Smooth muscle cell (in vitro differentiated cells): ENCODE measurements around the gene NPPA. TPM values are rescaled to one million over a fixed set of nuclear protein-coding genes. Genes with fewer than 3 reads are reported as not detected.

ENCODE experiments used
- DNase-seq: peaks from one replicate; lab custom pipeline; 2025; ENCODE audit not compliant: unreplicated experiment; lab: John Stamatoyannopoulos, UW
- H2AFZ ChIP-seq: fragments of 200-600 bp; sonication (generic); 2 replicates; pipeline ENCODE4 v1.6.0; 2016; ENCODE audit warnings: antibody characterized with exemption, low read depth, mild to moderate bottlenecking
- H3F3A ChIP-seq: fragments of 200-600 bp; sonication (generic); 2 replicates; pipeline ENCODE4 v1.6.0; 2017; ENCODE audit warnings: antibody characterized with exemption, low read depth
- H3K27ac ChIP-seq: fragments of 200-600 bp; sonication (generic); 2 replicates; pipeline ENCODE4 v1.5.1; 2016; ENCODE audit warnings: low read depth, mild to moderate bottlenecking
- H3K27me3 ChIP-seq: fragments of 200-600 bp; sonication (generic); 2 replicates; pipeline ENCODE4 v1.6.1; 2016; ENCODE audit warnings: low read depth, mild to moderate bottlenecking
- H3K36me3 ChIP-seq: fragments of 200-600 bp; sonication (generic); 2 replicates; pipeline ENCODE4 v1.5.1; 2016; ENCODE audit warnings: low read depth
- H3K4me1 ChIP-seq: fragments of 200-600 bp; sonication (generic); 2 replicates; pipeline ENCODE4 v1.5.1; 2016; ENCODE audit warnings: low read depth
- H3K4me2 ChIP-seq: fragments of 200-600 bp; sonication (generic); 2 replicates; pipeline ENCODE4 v1.6.0; 2016; ENCODE audit warnings: mild to moderate bottlenecking
- H3K4me3 ChIP-seq: fragments of 200-600 bp; sonication (generic); 2 replicates; pipeline ENCODE4 v1.5.1; 2016; ENCODE audit warnings: mild to moderate bottlenecking
- H3K79me2 ChIP-seq: fragments of 200-600 bp; sonication (generic); 2 replicates; pipeline ENCODE4 v1.6.0; 2016; ENCODE audit warnings: low read depth, mild to moderate bottlenecking
- H3K9ac ChIP-seq: fragments of 200-600 bp; sonication (generic); 2 replicates; pipeline ENCODE4 v1.6.0; 2016; ENCODE audit warnings: low read depth
- H3K9me3 ChIP-seq: fragments of 200-600 bp; sonication (generic); replicated peaks from 2 replicates; pipeline ENCODE4 v1.5.1; 2016; ENCODE audit warnings: low read depth
- H4K20me1 ChIP-seq: fragments of 200-600 bp; sonication (generic); 2 replicates; pipeline ENCODE4 v1.6.0; 2016; ENCODE audit warnings: low read depth
- CTCF ChIP-seq: fragments of 200-600 bp; sonication (generic); IDR thresholded peaks from 2 replicates; pipeline ENCODE4 v1.5.1; 2017; ENCODE audit warnings: borderline replicate concordance, mild to moderate bottlenecking, antibody characterized with exemption; ENCODE audit not compliant: insufficient read depth, poor library complexity, severe bottlenecking
- WGBS: methylation state at CpG from one replicate; pipeline ENCODE4 v1.1.7; 2016; ENCODE audit warnings: low lambda C conversion rate; 5-methylcytosine and 5-hydroxymethylcytosine counted together
- polyA plus RNA-seq: library from polyadenylated mRNA; unstranded; fragments of >200 nt; fragmentation: Nextera tagmentation; extraction: Ambion mirVana; gene quantifications from 2 replicates; pipeline ENCODE4 v1.2.1, GENCODE V29; 2016
- total RNA-seq: library from RNA; depleted of rRNA; stranded (reverse); fragments of >200 nt; gene quantifications from 2 replicates; pipeline ENCODE4 v1.2.3, GENCODE V29; 2014

Gene NPPA
- total and polyA plus RNA-seq, 2 experiments from 2014 or later: 0.48 TPM; not detected in 1

DNA sequence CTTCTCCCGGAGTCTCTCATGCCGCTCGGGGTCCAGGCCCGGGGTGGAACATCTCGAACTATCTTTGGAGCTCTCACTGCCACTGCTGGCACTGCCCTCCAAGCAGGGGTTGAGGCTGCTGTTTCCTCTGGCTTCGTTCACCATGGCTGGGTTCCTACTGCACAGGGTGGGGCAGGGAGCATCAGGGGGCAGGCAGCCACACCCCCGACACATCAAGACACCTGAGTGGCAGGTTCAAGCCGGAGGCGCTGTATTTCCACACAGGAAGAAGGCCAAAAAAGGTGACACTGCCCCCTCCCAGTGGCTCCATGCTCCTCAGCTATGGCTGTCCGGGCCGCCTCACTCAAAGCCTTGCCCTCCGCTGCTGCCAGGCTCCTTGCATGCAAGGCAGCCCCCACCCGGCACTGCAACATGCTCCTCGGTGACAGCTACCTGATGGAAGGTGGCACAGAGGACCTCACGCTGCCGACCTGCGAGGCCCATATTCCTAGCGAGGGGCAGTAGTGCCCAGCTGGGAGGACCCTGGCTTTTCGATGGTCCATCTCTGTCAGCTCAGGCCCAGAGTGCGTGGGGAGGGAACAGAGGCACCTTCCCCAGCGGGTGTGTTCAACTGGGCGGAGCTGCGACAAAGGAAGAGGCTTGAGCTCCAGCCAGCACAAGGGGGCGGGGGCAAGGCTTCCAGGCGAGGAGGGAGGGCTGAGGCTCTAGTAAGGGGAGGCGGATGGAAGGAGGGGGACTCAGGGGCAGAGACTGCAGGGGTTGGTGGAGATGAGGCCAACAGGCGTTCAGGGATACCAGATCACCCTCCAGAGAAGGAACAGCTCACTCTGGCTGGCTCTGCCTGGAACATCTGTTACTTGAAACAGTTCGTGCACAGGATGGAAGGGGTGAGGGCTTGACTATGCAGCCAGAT is 44.4 kb downstream of the NPPA start:
- peak overlapping the region; percentile 95 for H3K27ac ChIP-seq
- H3K9me3 ChIP-seq: no peaks in the 10 kb centered on the region
- H3K36me3 ChIP-seq: no peaks in the 10 kb centered on the region
- H3K9ac ChIP-seq: peak overlapping the region; percentile 20
- peak overlapping the region; percentile 28 for H2AFZ ChIP-seq
- peak overlapping the region; percentile 93 for H3K4me2 ChIP-seq
- peaks cover under 1% of the 10 kb centered on the region for H4K20me1 ChIP-seq
- peak; percentile 79 for DNase-seq
- peaks cover 41% of the 10 kb centered on the region for H3K4me1 ChIP-seq
- no peaks in the 10 kb centered on the region for H3K27me3 ChIP-seq
- no peak for TF ChIP-seq CTCF
- peaks cover 20% of the 10 kb centered on the region for H3K79me2 ChIP-seq
- H3K4me3 ChIP-seq: peak overlapping the region; percentile 70
- WGBS: 14% methylated on average over 27 of the region's 28 CpGs
- H3F3A ChIP-seq: peaks cover 15% of the 10 kb centered on the region

DNA sequence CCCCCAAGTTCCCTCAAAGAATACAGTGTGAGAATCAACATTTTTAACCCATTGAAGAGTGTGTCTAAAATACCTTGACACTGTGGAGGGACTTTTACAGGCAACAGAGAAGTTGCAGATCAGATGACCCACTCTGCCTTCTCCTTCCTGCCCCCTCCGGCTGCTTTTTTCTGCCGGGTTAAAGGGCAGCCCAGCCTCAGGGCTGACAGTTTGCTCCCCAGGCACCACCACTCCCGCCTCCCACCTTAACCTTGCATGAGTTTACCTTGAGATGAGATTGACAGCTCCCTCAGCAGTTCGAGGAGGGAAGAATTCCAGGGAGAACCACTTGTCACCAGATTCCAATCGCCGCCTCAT is 45.0 kb downstream of the NPPA start:
- Histone ChIP-seq H3K9me3 (no peaks in the 10 kb centered on the region), H3K36me3 (no peaks in the 10 kb centered on the region), H3F3A (peaks cover 15% of the 10 kb centered on the region), H2AFZ (peak overlapping the region; percentile 28), H3K4me2 (peak overlapping the region; percentile 93), H4K20me1 (no peaks in the 10 kb centered on the region), H3K27me3 (no peaks in the 10 kb centered on the region), H3K4me1 (peaks cover 36% of the 10 kb centered on the region), H3K79me2 (peaks cover 14% of the 10 kb centered on the region), H3K9ac (peak overlapping the region; percentile 20), H3K27ac (peak overlapping the region; percentile 7), H3K4me3 (peak overlapping the region; percentile 70)
- TF ChIP-seq CTCF: no peak
- WGBS: 28% methylated on average over 6 of the region's 6 CpGs
- no peak for DNase-seq

DNA sequence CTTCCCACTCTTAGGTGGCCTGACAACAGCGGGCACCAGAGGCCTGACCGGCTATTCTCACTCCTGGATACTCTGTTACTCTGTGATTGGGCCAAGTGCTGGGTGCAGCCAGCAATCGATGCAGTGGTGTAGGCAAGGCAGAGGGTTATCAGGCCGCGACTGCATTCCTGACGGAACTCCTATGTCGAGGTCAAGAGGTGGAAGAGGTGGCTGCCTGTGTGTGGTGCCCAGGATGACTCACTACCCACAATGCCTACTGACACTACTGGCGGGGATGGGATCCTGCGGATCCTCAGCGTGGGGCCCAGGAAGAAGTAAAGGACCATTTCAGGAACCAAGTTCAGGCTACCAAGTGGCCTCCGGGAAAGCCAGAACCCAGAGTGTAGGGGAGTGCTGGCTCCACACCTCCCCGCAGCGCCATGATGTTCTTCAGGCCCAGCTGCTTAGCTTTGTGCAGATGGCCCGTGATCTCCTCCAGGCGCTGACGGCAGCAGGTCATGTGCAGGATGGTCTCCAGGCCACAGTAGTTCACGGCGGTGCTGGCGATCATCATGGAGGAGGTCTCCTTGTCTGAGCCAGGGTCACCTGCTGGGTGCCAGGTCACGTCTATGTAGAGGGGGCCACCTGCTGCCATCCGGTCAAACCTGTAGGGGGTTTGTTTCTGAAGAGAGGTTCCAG is 46.7 kb downstream of the NPPA start:
- H3K79me2 ChIP-seq: no peaks in the 10 kb centered on the region

More for the DNA sequence above, 46.7 kb downstream of the NPPA start:
- Histone ChIP-seq H3K4me1 (peaks cover 26% of the 10 kb centered on the region), H4K20me1 (no peaks in the 10 kb centered on the region), H3K4me2 (no peak overlapping the region), H2AFZ (no peak overlapping the region), H3K9ac (no peak overlapping the region), H3F3A (peaks cover 15% of the 10 kb centered on the region), H3K9me3 (no peaks in the 10 kb centered on the region), H3K4me3 (no peak overlapping the region), H3K36me3 (no peaks in the 10 kb centered on the region), H3K27ac (no peak overlapping the region), H3K27me3 (no peaks in the 10 kb centered on the region)
- TF ChIP-seq CTCF: no peak
- WGBS: 95% methylated on average over 21 of the region's 21 CpGs
- DNase-seq: no peak
